ENCODE measurements around the gene SIX6.

Gene SIX6

GRCh38 chr14:60561845-60562746, 53.1 kb downstream of the SIX6 start:
- DNase-seq (peak; percentile 7), ATAC-seq (no peak)
- H3K27ac Mint-ChIP-seq = no peak overlapping the region
- no peaks in the 10 kb centered on the region for H3K36me3 Mint-ChIP-seq (ENCODE audit: low read depth)
- H3K4me1 Mint-ChIP-seq = no peaks in the 10 kb centered on the region
- H3K27me3 Mint-ChIP-seq = peaks cover 8% of the 10 kb centered on the region
- H3K4me3 Mint-ChIP-seq = no peak overlapping the region
- no peaks in the 10 kb centered on the region for H3K9me3 Mint-ChIP-seq
